Measurements from ENCODE around the gene MYZAP.
A peak's percentile ranks its signal among the peaks of the same experiment; 100 is the strongest.

Gene MYZAP

GRCh38 chr15:57731530-57732103 is 139.9 kb downstream of the MYZAP start:
- no peak for TF ChIP-seq CTCF (IDR thresholded peaks at IDR 0.05)
- DNase-seq (ENCODE audit: low spot score) = no peak
- H3K27ac ChIP-seq = no peak overlapping the region
- no peak overlapping the region for H3K4me3 ChIP-seq

DNA sequence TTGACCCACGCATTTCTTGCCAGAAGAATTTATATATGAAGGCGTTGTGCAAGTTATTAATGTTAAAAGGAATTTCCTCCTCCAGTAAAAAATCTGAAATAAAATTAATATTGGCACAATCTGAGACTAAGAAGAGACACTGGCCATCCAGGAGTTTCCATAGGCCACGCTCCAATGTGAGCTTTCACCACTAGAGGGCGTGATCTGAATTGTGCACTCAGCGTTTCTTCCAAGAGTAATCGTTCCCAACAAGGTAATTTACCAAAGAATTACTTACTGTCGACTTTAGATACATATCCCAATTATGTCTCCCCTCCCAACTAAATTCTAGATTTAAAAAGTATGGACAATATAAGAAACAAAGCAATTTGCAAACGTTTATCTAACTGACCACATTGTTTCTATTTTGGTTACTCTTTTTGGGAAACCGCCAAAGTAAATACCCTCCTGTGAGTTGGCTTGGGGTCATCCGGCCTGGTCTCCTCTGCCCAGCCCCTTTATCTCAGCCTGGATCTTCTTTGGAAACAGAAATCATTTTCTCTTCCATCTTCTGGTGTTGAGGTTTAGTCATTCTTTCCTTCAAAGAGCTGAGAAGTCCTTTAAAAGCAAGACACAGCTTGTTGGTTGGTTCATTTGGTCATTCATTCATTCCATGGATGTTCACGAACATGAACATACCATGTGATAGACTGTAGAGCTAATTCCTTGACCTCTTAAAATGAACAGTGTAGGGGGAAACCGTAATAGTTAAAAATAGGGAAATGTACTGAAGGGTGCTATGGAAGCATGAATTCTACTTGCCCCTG is 141.0 kb downstream of the MYZAP start:
- DNase-seq (ENCODE audit: low spot score) = no peak
- TF ChIP-seq CTCF (IDR thresholded peaks at IDR 0.05) = peak; percentile 68
- Histone ChIP-seq H3K4me3 (no peak overlapping the region), H3K27ac (no peak overlapping the region)

DNA sequence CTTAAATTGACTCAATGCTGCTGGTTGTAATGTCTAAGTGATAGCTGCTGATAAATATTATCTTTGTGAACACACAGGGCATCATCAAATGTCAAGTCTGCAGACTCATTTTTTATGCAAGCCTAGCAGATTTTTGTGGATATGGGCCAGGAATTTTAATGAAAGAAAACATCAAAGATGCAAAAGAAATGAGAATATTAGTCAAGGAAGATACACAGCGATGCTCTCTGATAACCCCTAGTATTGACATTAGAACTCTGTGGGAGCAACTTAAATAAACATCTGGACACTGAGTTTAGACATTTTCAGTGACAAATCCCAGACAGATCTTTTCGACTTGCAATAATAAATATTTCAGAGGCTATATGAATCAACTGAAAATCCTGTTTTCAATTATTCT is 143.2 kb downstream of the MYZAP start:
- no peak overlapping the region for H3K4me3 ChIP-seq
- no peak overlapping the region for H3K27ac ChIP-seq
- DNase-seq (ENCODE audit: low spot score) = no peak
- TF ChIP-seq CTCF (IDR thresholded peaks at IDR 0.05) = no peak
